GM18526 (cell line): ENCODE results near the gene DLL3.

Source experiments
- POLR2A ChIP-seq: IDR thresholded peaks from 3 replicates; pipeline ENCODE4 v1.6.1; 2011; ENCODE audit not compliant: insufficient read length; ENCODE audit errors: extremely low read depth

The DLL3 gene

DNA sequence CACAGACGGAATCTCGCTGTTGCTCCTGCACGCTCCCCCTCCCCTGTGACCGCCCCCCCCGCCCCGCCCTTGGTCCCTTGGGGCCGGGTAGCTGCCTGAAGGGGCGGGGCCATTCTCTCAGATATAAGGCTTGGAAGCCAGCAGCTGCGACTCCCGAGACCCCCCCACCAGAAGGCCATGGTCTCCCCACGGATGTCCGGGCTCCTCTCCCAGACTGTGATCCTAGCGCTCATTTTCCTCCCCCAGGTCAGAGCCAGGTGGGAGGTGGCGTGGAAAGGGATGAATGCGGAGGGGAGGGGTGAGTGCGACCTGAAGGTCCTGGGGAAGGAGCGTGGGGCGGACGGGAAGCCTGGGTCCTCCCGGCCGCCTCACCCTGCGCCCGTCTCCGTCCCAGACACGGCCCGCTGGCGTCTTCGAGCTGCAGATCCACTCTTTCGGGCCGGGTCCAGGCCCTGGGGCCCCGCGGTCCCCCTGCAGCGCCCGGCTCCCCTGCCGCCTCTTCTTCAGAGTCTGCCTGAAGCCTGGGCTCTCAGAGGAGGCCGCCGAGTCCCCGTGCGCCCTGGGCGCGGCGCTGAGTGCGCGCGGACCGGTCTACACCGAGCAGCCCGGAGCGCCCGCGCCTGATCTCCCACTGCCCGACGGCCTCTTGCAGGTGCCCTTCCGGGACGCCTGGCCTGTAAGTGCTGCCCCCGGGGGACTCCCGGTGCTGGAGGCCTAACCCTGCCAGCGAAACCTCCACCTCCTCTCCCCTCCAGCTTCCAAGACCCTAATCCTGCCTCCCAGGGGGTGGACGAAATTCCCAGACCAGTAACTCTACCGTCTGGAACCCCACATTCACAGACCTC lies at the start of gene DLL3:
Gene DLL3 (plus strand): TSS at position 150 of the 845 bp plus-strand sequence. CDS start 28 bp downstream, at position 178.
- no peak for TF ChIP-seq POLR2A

DNA sequence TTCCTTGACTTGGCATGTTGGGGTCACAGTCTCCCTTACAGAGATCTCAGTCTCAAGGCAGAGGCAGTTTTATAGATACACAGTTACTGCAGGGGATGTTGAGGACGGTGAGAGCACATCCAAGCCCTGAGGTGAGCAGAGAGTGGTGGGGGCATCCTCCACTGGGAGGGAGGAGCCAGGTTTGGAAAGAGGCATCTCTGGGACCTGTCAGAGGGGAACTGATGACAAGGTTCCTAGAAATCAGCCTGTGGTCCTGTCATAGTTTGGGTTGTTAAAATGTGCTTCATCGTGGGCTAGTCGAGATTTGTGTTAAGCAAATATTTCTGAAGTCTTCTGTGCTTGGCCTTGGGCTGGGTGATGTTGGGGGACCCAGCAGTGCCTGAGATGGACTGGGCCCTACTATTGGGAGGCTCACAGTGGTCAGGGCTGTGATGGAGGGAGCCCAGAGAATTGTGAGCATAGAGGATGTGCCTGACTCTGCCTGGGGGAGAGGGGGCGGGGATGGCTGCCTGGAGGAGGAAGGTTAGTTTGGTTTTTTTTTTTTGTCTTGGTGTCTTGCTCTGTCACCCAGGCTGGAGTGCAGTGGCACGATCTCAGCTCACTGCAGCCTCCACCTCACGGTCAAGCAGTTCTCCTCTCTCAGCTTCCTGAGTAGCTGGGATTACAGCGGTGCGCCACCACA lies 49.5 kb upstream of the DLL3 start:
- TF ChIP-seq POLR2A: no peak

GRCh38 chr19:39463403-39463802 lies 35.3 kb upstream of the DLL3 start:
- TF ChIP-seq POLR2A: no peak

GRCh38 chr19:39465956-39466747 lies 32.6 kb upstream of the DLL3 start:
- TF ChIP-seq POLR2A: no peak

GRCh38 chr19:39467941-39468340 lies 30.8 kb upstream of the DLL3 start:
- TF ChIP-seq POLR2A: no peak

DNA sequence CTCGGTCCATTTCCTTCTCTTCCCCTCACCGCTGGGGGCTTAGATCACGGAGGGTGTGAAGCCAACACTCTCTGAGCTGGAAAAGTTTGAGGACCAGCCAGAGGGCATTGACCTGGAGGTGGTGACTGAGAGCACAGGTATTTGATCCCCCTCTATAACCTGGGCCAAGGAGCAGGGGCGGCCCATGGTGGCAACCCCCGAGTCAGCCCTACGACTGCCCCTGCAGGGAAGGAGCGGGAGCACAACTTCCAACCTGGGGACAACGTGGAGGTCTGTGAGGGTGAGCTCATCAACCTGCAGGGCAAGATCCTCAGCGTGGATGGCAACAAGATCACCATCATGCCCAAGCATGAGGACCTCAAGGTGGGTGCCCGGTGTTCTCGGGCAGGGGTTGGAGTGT lies 29.7 kb upstream of the DLL3 start:
- no peak for TF ChIP-seq POLR2A

- no peak for TF ChIP-seq POLR2A
Observed at GRCh38 chr19:39469567-39469966, 29.2 kb upstream of the DLL3 start.

GRCh38 chr19:39470724-39471339 lies 27.9 kb upstream of the DLL3 start:
- TF ChIP-seq POLR2A: no peak

- TF ChIP-seq POLR2A: no peak
Observed at GRCh38 chr19:39471756-39472536, 26.8 kb upstream of the DLL3 start.

GRCh38 chr19:39472746-39473442 lies 25.9 kb upstream of the DLL3 start:
- no peak for TF ChIP-seq POLR2A

GRCh38 chr19:39473443-39473960 lies 25.2 kb upstream of the DLL3 start:
- no peak for TF ChIP-seq POLR2A

GRCh38 chr19:39474139-39474620 lies 24.6 kb upstream of the DLL3 start:
- TF ChIP-seq POLR2A: no peak

- no peak for TF ChIP-seq POLR2A
Observed at GRCh38 chr19:39475748-39476147, 23.0 kb upstream of the DLL3 start.
